Occipital lobe (tissue), 2 donors: Measurements from ENCODE around the gene SMKR1. TPM values are rescaled to one million over a fixed set of nuclear protein-coding genes. Genes with fewer than 3 reads are reported as not detected.
"Not testable (repeated sequence)": the region's sequence is repeated elsewhere in the genome, so short reads cannot be mapped to it uniquely, and the experiment has no call there.

Experiments used
- DNase-seq: peaks from one replicate; lab custom pipeline; 2025; lab: John Stamatoyannopoulos, UW
- total RNA-seq: library from RNA; depleted of rRNA; stranded (reverse); fragments of >200 nt; gene quantifications from one replicate; pipeline ENCODE4 v1.2.3, GENCODE V29; 2014

The SMKR1 gene
- total RNA-seq, 1 donor from 2014 or later: 2.3 TPM

- no peak for DNase-seq
Observed at GRCh38 chr7:129525225-129525862, 23.0 kb downstream of the SMKR1 start.

- DNase-seq: no peak
Observed at GRCh38 chr7:129529643-129530042, 27.3 kb downstream of the SMKR1 start.

DNA sequence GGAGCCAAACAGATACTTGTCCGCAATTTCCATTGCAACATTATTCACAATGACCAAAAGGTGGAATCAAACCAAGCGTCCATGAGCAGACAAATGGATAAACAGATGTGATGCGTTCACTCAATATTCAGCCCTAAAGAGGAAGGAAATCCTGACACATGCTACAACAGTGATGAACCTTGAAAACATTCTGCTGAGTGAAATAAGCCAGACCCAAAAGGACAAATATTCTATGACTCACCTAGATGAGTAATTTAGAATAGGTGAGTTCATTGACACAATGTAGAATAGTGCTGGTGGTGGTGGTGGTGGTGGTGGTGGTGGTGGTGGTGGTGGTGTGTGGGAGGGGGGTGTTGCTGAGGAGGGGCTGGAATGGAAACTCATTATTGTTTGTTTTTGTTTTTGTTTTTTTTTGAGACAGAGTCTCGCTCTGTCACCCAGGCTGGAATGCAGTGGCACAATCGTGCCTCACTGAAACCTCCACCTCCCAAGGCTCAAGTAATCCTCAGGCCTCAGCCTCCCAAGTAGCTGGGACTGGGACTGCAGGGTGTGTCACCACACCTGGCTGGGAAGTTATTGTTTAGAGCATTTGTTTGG lies 28.6 kb downstream of the SMKR1 start:
- no peak for DNase-seq

- DNase-seq: no peak
Observed at GRCh38 chr7:129531721-129532120, 29.4 kb downstream of the SMKR1 start.

- DNase-seq: no peak
Observed at GRCh38 chr7:129532375-129532774, 30.0 kb downstream of the SMKR1 start.

DNA sequence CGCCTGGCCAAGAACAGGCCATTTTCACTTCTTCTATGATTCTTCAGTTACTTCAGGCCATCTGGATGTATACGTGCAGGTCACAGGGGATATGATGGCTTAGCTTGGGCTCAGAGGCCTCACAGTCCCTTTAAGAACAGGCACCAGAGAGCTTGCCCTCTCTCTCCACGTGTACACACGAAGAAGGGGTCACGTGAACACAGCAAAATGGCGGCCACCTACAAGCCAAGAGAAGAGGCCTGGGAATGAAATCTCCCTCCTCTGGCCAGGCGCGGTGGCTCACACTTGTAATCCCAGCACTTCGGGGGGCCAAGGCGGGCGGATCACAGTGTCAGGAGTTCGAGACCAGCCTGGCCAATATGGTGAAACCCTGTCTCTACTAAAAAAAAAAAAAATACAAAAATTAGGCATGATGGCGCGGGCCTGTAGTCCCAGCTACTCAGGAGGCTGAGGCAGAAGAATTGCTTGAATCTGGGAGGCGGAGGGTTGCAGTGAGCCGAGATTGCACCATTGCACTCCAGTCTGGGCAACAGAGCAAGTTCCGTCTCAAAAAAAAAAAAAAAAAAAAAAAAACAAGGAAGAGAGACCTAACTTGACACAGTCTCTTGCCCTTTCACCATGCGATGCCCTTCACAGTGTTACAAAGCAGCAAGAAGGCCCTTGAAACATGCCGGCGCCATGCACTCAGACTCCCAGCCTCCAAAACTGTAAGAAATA lies 32.4 kb downstream of the SMKR1 start:
- DNase-seq: not testable (repeated sequence)

GRCh38 chr7:129535896-129536295 lies 33.6 kb downstream of the SMKR1 start:
- DNase-seq: no peak

DNA sequence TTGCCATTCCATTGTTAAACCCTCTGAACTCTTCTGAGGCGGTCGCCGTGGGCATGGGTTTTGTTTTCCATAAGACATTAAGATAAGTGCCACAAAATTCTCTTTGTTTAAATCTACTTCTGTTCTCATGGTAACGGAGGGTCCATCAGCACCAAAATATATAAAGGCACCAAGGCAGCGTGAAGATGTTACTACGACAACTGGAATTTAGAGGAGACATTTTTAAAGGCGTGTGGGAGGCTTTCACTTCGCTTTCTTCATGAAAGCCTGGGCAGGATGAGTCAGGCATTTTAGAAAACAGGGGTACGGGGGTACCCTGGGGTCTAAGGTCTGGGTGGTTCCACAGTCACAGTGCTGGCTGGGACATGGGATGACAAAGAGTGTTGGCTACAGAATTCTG lies 34.0 kb downstream of the SMKR1 start:
- DNase-seq: no peak

- DNase-seq: no peak
Observed at GRCh38 chr7:129538790-129539189, 36.5 kb downstream of the SMKR1 start.

GRCh38 chr7:129540340-129540739 lies 38.0 kb downstream of the SMKR1 start:
- no peak for DNase-seq

DNA sequence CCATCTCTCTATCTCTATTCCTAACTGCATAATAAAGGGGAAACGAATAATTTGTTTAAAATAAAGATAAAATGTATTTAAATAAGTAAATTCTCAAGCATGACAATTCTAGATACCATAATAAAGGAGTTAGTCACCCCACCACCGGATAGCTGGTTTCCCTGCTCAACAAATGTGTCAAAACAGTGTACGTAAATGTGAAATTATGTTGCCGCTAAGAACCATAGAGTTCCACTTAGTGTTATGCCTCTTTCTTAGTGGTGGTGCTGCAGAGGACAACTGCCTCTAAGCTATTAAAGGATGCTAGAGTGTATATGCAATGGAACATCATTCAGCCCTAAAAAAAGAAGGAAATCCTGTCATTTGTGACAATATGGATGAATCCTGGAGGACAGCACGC lies 42.4 kb downstream of the SMKR1 start:
- no peak for DNase-seq

- DNase-seq: no peak
Observed at GRCh38 chr7:129550693-129551360, 48.5 kb downstream of the SMKR1 start.

DNA sequence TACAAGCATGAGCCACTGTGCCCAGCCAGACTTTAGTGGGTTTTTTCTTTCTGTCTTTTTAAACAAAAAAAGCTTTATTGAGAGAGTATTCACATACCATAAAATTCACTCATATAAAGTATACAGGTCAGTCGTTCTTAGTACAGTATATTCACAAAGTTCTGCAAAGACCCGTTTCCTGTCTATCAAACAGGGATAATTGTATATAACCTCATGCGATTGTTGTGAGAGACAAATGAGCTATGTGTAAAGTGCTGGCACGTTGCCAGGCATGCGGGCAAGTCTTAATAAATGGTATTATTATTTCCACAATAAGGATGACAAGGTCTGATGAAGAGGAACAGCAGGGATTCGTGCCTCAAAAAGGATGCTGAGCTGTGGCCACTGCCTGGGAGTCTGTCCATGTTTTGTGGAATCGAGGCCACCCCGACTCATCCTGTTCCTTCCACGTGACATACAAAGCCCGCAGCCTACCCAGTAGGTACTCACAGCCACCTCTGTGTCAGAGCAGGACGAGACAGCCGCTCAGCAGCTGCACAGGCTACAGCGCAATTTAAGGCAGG lies 51.6 kb downstream of the SMKR1 start:
- peak; percentile 27 for DNase-seq

- DNase-seq: no peak
Observed at GRCh38 chr7:129556607-129557133, 54.3 kb downstream of the SMKR1 start.

DNA sequence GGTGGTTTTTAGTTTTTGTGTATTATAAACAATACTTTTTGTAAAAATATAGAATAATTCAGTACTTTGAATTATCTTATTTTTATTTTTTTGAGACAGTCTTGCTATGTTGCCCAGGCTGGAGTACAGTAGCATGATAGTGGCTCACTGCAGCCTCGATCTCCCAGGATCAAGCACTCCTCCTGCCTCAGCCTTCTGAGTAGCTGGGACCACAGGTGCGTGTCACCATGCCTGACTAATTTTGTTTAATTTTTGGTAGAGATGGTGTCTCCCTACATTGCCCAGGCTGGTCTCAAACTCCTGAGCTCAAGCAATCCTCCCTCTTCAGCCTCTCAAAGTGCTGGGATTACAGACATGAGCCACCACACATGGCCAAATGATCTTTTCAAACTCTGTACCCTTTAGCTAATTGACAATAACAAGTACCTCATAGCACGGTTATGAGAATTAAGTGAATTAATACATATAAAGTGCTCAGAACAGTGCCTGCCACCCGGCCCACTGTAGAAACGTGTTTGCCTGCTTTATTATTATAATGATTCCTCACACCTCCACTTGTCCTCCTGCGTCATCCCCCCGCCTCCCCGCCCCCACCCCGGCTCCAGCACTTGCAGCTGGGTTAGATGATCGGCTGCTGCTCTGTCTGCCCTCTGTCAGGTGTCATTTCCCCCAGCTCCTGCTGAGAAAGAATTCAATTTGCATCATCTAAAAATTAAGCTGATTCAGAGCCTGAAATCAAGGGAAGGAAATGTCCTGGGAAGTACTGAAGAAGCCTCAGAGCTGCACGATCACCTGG lies 55.6 kb downstream of the SMKR1 start:
- no peak for DNase-seq

GRCh38 chr7:129559564-129559963 lies 57.2 kb downstream of the SMKR1 start:
- no peak for DNase-seq

GRCh38 chr7:129560831-129561230 lies 58.5 kb downstream of the SMKR1 start:
- no peak for DNase-seq

GRCh38 chr7:129561677-129562359 lies 59.5 kb downstream of the SMKR1 start:
- DNase-seq: no peak
